Activated CD8-positive, alpha-beta T cell treated with anti-CD3 and anti-CD28 coated beads, Interleukin-2, amount 10 ng/mL, durations not matched to agents 7 days and 5 days (primary cell): ENCODE data around the gene GTF2H1. TPM values are rescaled to one million over a fixed set of nuclear protein-coding genes. Genes with fewer than 3 reads are reported as not detected.

Experiments used
- ATAC-seq: fragments of 150-1000 bp; cut with Tn5 transposase; one replicate; pipeline ENCODE4 v1.10.0; 2021; ENCODE audit warnings: moderate library complexity
- CTCF ChIA-PET: fragments of 350-600 bp; sonication (Branson Sonifier 250); formaldehyde crosslinking; loops from one replicate; lab custom pipeline; 2021; ENCODE audit warnings: antibody characterized with exemption; lab: Charles Lee
- POLR2A ChIA-PET: fragments of 350-600 bp; sonication (Branson Sonifier 250); formaldehyde crosslinking; loops from one replicate; lab custom pipeline; 2021; ENCODE audit warnings: antibody characterized with exemption; lab: Charles Lee
- DNase-seq: peaks from one replicate; pipeline ENCODE4 v3.0.0-alpha.2; 2020
- H3K27ac Mint-ChIP-seq: one replicate; pipeline ENCODE4 v1.8.0; 2021; ENCODE audit warnings: mild to moderate bottlenecking, mixed read lengths
- H3K27me3 Mint-ChIP-seq: one replicate; pipeline ENCODE4 v1.8.0; 2021; ENCODE audit warnings: low read depth, mixed read lengths
- H3K36me3 Mint-ChIP-seq: one replicate; pipeline ENCODE4 v1.8.0; 2021; ENCODE audit warnings: low read depth, mixed read lengths
- H3K4me1 Mint-ChIP-seq: one replicate; pipeline ENCODE4 v1.8.0; 2021; ENCODE audit warnings: low read depth, mixed read lengths
- H3K4me3 Mint-ChIP-seq: one replicate; pipeline ENCODE4 v1.8.0; 2021; ENCODE audit warnings: mild to moderate bottlenecking, mixed read lengths
- H3K9me3 Mint-ChIP-seq: one replicate; pipeline ENCODE4 v1.8.0; 2022; ENCODE audit warnings: mixed read lengths; ENCODE audit not compliant: insufficient read depth
- total RNA-seq, 2 experiments: library from RNA; stranded (reverse); gene quantifications; one replicate each; pipeline ENCODE4 v1.2.3, GENCODE V29; 2021

GTF2H1 gene
- total RNA-seq, result 10 to 100 TPM; 47.2 to 47.8 TPM

- H3K4me1 Mint-ChIP-seq, result peaks cover 65% of the 10 kb centered on the region
- no peaks in the 10 kb centered on the region for H3K27me3 Mint-ChIP-seq
- CTCF ChIA-PET, result interaction anchor here (1.1 to 4.7 kb wide), 7 partner anchors 12 to 216 kb away, joined by 3 to 40 read pairs (median 5); partner anchors contain the start of gene SAAL1
- H3K4me3 Mint-ChIP-seq, result peak within 1 kb of the TSS; percentile 98
- H3K36me3 Mint-ChIP-seq, result peaks cover 34% of the 10 kb centered on the region
- peak; percentile 91 for ATAC-seq
- no peaks in the 10 kb centered on the region for H3K9me3 Mint-ChIP-seq
- H3K27ac Mint-ChIP-seq, result peak within 1 kb of the TSS; percentile 100
- peak; percentile 98 for DNase-seq
- POLR2A ChIA-PET, result interaction anchor here (0.7 to 4.4 kb wide), 19 partner anchors 9 to 312 kb away, joined by 3 to 74 read pairs (median 4); partner anchors contain the start of genes LDHA, SPTY2D1, TSG101 and UEVLD
These were observed at the start of gene GTF2H1, which contains the start of gene HPS5 for GRCh38 chr11:18321969-18322711. TSS of gene GTF2H1 (plus strand) at chr11:18322567. CDS start at chr11:18333075, 10,508 bp downstream. TSS of gene HPS5 (minus strand) at chr11:18322140. CDS start at chr11:18317858, 4,282 bp downstream.

GRCh38 chr11:18277565-18278271 lies 44.6 kb upstream of the GTF2H1 start:
- CTCF ChIA-PET, result interaction anchor here (2.0 kb wide), 1 partner anchor 34 kb away, joined by 7 read pairs; no protein-coding TSS in a partner anchor
- no peaks in the 10 kb centered on the region for H3K27me3 Mint-ChIP-seq
- peaks cover 20% of the 10 kb centered on the region for H3K4me1 Mint-ChIP-seq
- POLR2A ChIA-PET, result no interaction called here
- no peak overlapping the region for H3K27ac Mint-ChIP-seq
- H3K36me3 Mint-ChIP-seq, result peaks cover 34% of the 10 kb centered on the region
- DNase-seq (no peak), ATAC-seq (no peak)
- no peaks in the 10 kb centered on the region for H3K9me3 Mint-ChIP-seq
- H3K4me3 Mint-ChIP-seq, result no peak overlapping the region

GRCh38 chr11:18280438-18281045 lies 41.8 kb upstream of the GTF2H1 start:
- Mint-ChIP-seq H3K4me1 (peaks cover 20% of the 10 kb centered on the region), H3K9me3 (no peaks in the 10 kb centered on the region), H3K27ac (peak overlapping the region; percentile 78), H3K4me3 (peak overlapping the region; percentile 40), H3K36me3 (peaks cover 41% of the 10 kb centered on the region), H3K27me3 (no peaks in the 10 kb centered on the region)
- POLR2A ChIA-PET, result interaction anchor here (0.9 to 1.3 kb wide), 2 partner anchors 15 to 114 kb away, joined by 3 to 4 read pairs; partner anchors contain the start of gene LDHA
- no peak for DNase-seq
- CTCF ChIA-PET, result interaction anchor here (0.8 to 1.8 kb wide), 4 partner anchors 9 to 42 kb away, joined by 3 to 8 read pairs (median 3); partner anchors contain the start of genes GTF2H1 and HPS5
- peak; percentile 67 for ATAC-seq

- H3K27ac Mint-ChIP-seq, result peak overlapping the region; percentile 3
- CTCF ChIA-PET, result no interaction called here
These were observed 39.7 kb upstream of the GTF2H1 start for GRCh38 chr11:18282626-18283025.

GRCh38 chr11:18285841-18286240 lies 36.5 kb upstream of the GTF2H1 start:
- DNase-seq, result no peak
- no peaks in the 10 kb centered on the region for H3K9me3 Mint-ChIP-seq
- no peak for ATAC-seq
- CTCF ChIA-PET, result interaction anchor here (0.8 to 1.2 kb wide), 3 partner anchors 35 to 171 kb away, joined by 3 to 5 read pairs (median 3); no protein-coding TSS in a partner anchor
- H3K27me3 Mint-ChIP-seq, result no peaks in the 10 kb centered on the region
- H3K4me3 Mint-ChIP-seq, result no peak overlapping the region
- no peak overlapping the region for H3K27ac Mint-ChIP-seq
- peaks cover 7% of the 10 kb centered on the region for H3K4me1 Mint-ChIP-seq
- H3K36me3 Mint-ChIP-seq, result peaks cover 50% of the 10 kb centered on the region
- POLR2A ChIA-PET, result no interaction called here

More at GRCh38 chr11:18282626-18283025, 39.7 kb upstream of the GTF2H1 start:
- H3K9me3 Mint-ChIP-seq, result no peaks in the 10 kb centered on the region
- H3K4me3 Mint-ChIP-seq, result no peak overlapping the region
- POLR2A ChIA-PET, result no interaction called here
- ATAC-seq (no peak), DNase-seq (no peak)
- H3K4me1 Mint-ChIP-seq, result peaks cover 20% of the 10 kb centered on the region
- peaks cover 55% of the 10 kb centered on the region for H3K36me3 Mint-ChIP-seq
- H3K27me3 Mint-ChIP-seq, result no peaks in the 10 kb centered on the region

- CTCF ChIA-PET, result interaction anchor here (1.2 kb wide), 1 partner anchor 8 kb away, joined by 3 read pairs; no protein-coding TSS in a partner anchor
- POLR2A ChIA-PET, result no interaction called here
- DNase-seq (no peak), ATAC-seq (no peak)
- Mint-ChIP-seq H3K4me1 (no peaks in the 10 kb centered on the region), H3K4me3 (no peak overlapping the region), H3K9me3 (no peaks in the 10 kb centered on the region), H3K27me3 (no peaks in the 10 kb centered on the region), H3K27ac (no peak overlapping the region), H3K36me3 (peaks cover 53% of the 10 kb centered on the region)
These were observed 33.5 kb upstream of the GTF2H1 start for GRCh38 chr11:18288911-18289310.

DNA sequence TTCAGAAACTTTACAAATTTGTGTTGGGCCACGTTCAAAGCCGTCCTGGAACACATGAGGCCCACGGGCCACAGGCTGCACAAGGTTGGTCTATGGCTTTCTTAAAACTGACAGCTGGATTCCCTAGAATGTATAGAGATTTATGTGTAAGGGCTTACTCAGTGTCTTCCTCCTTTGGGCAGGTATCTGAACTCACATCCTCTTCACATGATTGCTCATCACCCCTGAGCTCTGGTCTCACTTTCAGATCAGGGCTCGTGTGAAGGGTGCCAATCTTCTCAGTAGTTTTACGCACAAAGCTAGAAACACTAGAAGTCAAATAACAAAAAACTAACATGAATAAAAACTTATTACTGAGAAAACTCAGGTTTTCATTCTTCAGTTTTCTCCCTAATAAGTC lies 27.5 kb upstream of the GTF2H1 start:
- Mint-ChIP-seq H3K9me3 (no peaks in the 10 kb centered on the region), H3K27ac (no peak overlapping the region), H3K4me1 (no peaks in the 10 kb centered on the region), H3K4me3 (no peak overlapping the region), H3K36me3 (peaks cover 65% of the 10 kb centered on the region), H3K27me3 (no peaks in the 10 kb centered on the region)
- no peak for ATAC-seq
- CTCF ChIA-PET, result interaction anchor here (1.3 to 1.4 kb wide), 2 partner anchors 26 to 51 kb away, joined by 3 to 9 read pairs; no protein-coding TSS in a partner anchor
- DNase-seq, result no peak
- POLR2A ChIA-PET, result interaction anchor here (0.7 to 1.2 kb wide), 2 partner anchors 14 to 102 kb away, joined by 3 read pairs; no protein-coding TSS in a partner anchor

- DNase-seq, result no peak
- H3K27ac Mint-ChIP-seq, result no peak overlapping the region
- CTCF ChIA-PET, result interaction anchor here (1.3 to 1.4 kb wide), 2 partner anchors 26 to 52 kb away, joined by 3 to 9 read pairs; no protein-coding TSS in a partner anchor
- no peaks in the 10 kb centered on the region for H3K4me1 Mint-ChIP-seq
- POLR2A ChIA-PET, result interaction anchor here (0.7 to 1.2 kb wide), 2 partner anchors 14 to 102 kb away, joined by 3 read pairs; no protein-coding TSS in a partner anchor
- H3K27me3 Mint-ChIP-seq, result no peaks in the 10 kb centered on the region
- ATAC-seq, result no peak
- H3K9me3 Mint-ChIP-seq, result no peaks in the 10 kb centered on the region
- no peak overlapping the region for H3K4me3 Mint-ChIP-seq
- H3K36me3 Mint-ChIP-seq, result peaks cover 61% of the 10 kb centered on the region
These were observed 27.1 kb upstream of the GTF2H1 start for GRCh38 chr11:18295316-18295715.

- Mint-ChIP-seq H3K9me3 (no peaks in the 10 kb centered on the region), H3K27me3 (no peaks in the 10 kb centered on the region), H3K36me3 (peaks cover 43% of the 10 kb centered on the region), H3K27ac (no peak overlapping the region), H3K4me1 (no peaks in the 10 kb centered on the region), H3K4me3 (no peak overlapping the region)
- ChIA-PET POLR2A (interaction anchor here (0.6 kb wide), 1 partner anchor 204 kb away, joined by 3 read pairs; no protein-coding TSS in a partner anchor), CTCF (interaction anchor here (0.6 to 1.5 kb wide), 3 partner anchors 16 to 73 kb away, joined by 3 to 6 read pairs (median 6); no protein-coding TSS in a partner anchor)
- DNase-seq (no peak), ATAC-seq (no peak)
These were observed 22.6 kb upstream of the GTF2H1 start for GRCh38 chr11:18299721-18300120.

- Mint-ChIP-seq H3K9me3 (no peaks in the 10 kb centered on the region), H3K4me1 (no peaks in the 10 kb centered on the region), H3K27ac (no peak overlapping the region), H3K27me3 (no peaks in the 10 kb centered on the region), H3K36me3 (peaks cover 39% of the 10 kb centered on the region), H3K4me3 (no peak overlapping the region)
- ChIA-PET CTCF (no interaction called here), POLR2A (no interaction called here)
- DNase-seq (no peak), ATAC-seq (no peak)
These were observed 17.6 kb upstream of the GTF2H1 start for GRCh38 chr11:18304745-18305144.
